NCI-H2196 treated with DMSO at 0.1 percent for 48 hours (cell line): ENCODE results near the gene TRABD.
"Not testable (repeated sequence)": the region's sequence is repeated elsewhere in the genome, so short reads cannot be mapped to it uniquely, and the experiment has no call there.

Experiments
- DNase-seq: peaks from one replicate; lab custom pipeline; 2025; ENCODE audit not compliant: unreplicated experiment; lab: John Stamatoyannopoulos, UW

TRABD gene, protein sequence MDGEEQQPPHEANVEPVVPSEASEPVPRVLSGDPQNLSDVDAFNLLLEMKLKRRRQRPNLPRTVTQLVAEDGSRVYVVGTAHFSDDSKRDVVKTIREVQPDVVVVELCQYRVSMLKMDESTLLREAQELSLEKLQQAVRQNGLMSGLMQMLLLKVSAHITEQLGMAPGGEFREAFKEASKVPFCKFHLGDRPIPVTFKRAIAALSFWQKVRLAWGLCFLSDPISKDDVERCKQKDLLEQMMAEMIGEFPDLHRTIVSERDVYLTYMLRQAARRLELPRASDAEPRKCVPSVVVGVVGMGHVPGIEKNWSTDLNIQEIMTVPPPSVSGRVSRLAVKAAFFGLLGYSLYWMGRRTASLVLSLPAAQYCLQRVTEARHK

DNA sequence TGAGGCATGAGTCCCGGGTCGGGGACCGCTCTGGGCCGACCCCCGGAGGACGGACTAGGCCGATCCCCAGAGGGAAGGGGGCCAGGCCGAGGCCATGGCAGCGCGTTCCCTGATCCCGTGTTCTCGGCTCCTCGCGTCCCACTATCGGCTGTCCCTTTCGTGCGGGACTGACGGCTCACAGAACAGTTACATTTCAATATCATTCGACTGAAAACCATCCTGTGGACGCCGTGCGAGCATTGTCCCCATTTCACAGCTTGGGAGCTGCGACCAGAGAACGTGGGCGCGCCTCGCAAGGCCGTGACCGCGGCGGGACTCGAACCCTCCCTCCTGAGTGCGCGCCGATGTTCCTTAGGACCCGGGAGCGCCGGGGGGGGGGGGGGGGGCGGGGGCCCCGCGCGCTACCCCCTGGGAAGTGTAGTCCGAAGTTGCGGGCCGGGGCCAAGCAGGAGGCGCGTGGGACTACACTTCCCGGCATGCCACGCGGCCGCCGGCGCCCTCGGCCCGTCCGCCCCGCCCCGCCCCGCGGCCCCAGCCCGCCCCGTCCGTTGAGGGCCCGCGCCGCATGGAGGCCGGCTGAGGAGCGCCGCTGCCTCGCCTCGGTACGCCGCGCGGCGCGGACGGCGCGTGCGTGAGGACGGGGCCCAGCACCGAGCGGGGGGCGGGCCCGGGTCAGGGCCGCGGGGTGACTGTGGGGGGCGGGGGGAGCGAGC is at the start of gene TRABD:
TSS of gene TRABD (plus strand) at position 539 of the 713 bp plus-strand sequence. CDS start 7,148 bp downstream, outside the sequence.
- DNase-seq: peak; percentile 48

DNA sequence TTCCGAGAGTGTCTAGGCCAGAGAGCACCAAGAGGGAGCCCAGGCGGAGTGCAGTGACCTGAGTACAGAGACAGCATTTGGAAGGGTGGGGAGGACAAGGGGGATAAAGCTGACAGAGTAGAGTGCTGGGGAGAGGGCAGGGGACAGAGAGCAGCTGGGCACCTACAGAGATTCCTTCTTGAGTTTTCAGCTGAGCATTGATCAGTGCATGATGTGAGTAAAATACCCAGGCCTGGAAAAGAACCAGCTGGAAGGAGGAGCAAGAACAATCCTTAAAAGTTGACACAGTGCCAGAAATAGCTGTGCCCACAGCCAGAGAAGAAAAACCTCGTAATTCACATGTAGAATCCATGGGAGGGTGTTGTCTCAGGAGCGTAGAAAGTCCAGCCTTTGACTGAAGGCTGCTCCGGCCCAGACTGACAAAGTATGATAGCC is 49.1 kb upstream of the TRABD start:
- DNase-seq: no peak

DNA sequence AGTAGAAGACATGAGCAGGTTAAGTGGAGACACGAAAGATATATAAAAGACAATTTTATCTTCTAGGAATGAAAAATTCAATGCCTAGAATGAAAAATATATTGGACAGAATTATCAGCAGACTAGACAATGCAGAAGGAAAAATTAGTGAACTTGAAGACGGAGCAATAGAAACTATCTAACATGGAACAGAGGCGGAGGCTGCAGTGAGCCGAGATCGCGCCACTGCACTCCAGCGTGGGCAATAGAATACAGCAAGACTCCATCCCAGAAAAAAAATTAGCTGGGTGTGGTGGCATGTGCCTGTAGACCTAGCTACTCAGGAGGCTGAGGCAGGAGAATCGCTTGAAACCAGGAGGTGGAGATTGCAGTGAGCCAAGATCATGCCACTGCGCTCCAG is 48.4 kb upstream of the TRABD start:
- DNase-seq: not testable (repeated sequence)

DNA sequence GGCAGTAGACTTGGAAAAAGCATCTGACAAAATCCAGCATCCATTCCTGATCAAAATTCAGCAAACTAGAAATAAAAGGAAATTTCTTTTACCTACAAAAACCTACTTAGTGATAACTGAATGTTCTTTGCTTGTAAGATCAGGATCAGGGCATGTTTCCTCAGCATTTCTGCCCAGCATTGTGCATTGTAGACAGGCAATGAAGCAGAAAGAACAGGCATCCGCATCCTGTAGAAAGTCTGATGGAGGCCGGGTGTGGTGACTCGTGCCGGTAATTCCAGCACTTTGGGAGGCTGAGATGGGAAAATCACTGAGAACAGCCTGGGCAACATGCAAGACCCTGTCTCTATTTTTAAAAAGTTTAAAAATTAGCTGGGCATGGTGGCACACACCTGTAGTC is 47.7 kb upstream of the TRABD start:
- no peak for DNase-seq

DNA sequence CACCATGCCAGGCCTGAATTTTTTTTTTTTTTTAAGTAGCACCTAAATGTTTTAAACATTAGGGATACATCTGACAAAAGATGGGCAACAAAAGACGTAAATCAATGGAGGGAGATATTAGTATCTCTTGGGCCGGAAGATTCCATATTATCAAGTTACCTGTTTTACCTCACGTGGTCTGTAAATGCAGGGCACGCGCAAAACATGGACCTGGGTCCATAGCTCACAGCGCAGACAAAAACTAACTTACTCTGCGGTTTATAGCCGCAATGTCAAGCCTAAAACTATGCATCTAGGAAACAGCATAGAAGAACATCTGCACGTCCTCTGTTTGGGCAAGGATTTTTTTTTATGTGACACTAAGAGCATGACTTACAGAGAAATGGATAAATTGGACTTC is 46.7 kb upstream of the TRABD start:
- no peak for DNase-seq

DNA sequence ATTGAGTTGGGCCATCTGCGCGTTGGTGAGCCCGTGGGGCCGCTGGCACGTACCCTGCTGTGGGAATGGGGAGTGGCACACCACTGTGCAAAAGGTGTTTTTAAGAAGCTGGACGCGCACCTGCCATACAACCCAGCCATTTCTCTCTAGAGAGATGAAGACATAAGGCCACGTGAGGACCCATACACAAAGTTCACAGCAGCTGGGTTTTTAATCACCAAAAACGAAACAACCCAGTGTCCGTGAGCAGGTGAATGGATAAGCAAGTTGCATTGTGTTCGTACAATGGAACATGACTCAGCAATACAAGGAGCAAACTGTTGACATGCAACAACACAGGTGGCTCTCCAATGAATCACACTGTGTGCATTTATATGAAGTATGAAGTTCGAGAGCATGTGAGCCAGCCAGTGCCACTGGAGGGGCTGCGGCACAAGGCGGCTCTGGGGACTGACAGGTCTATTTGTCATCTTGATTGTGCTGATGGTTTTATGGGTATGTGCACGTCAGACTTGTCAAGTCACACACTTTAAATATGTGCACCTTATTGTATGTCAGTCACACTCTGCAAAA is 45.8 kb upstream of the TRABD start:
- DNase-seq: no peak

DNA sequence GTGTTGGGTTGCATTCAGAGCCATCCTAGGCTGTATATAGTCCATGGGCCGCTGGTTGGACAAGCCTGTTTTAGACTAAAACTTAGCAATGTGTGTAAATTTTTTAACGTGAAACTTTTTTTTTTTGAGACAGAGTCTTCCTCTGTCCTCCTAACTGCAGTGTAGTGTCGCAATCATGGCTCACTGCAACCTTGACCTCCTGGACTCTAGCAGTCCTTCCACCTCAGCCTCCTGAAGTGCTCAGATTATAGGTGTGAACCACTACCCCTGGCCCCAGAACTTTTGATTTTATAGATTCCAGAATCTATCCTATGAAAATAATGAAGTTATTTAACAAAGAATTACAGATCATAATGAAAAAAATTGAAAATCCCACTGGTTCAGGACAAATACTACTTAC is 45.1 kb upstream of the TRABD start:
- no peak for DNase-seq

DNA sequence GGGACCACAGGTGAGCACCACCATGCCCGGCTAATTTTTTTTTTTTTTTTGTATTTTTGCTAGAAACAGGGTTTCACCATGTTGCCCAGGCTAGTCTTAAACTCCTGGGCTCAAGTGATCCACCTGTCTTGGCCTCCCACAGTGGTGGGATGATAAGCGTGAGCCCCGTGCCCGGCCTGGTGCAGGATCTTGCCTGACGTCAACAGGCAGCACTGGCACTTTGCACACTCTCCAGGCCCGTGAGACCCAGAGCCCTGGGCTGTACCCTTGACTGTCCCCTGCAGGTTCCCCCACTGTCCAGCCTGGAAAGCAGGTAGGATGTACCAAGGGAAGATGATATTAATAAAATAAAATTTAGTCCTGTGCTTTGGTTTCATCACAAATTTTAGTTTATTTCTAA is 44.3 kb upstream of the TRABD start:
- no peak for DNase-seq

DNA sequence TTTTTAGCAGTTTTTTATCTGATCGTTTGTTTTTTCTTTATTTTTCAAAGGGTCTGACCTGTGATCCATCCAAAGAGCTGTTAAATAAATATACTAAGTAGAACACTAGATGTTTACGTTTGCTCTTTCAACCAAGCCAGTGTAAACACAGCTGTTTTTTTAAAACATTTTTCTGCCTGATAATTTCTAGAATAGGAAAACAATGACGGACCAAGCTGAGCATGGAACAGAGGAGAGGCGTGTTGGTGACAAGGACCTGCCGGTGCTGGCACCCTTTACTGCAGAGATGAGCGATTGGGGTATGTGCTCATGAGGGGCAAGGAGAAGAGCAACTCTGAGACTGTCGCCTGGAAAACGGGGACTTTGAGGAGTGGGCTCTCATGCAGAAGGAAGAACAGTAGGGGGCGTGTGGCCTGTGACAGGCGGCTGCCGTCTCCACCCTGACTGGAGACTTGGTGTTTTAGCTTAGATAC is 43.8 kb upstream of the TRABD start:
- DNase-seq: no peak

DNA sequence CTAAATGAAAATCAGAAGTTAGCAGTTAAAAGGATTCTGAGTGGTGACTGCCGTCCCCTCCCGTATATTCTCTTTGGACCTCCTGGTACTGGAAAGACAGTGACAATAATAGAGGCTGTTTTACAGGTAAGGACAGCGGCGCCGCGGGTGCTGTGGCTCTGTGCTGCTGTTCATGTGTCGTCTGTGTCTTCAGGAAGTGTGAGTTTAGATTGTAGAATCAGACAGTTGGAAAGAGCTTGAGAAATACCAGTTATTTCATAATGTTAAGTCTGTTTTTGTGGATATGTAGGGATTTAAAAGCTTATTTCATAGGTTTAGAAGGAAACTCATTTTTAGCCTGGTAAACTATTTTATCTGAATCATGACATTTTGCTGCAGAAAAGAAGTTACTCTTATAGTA is 42.6 kb upstream of the TRABD start:
- no peak for DNase-seq

DNA sequence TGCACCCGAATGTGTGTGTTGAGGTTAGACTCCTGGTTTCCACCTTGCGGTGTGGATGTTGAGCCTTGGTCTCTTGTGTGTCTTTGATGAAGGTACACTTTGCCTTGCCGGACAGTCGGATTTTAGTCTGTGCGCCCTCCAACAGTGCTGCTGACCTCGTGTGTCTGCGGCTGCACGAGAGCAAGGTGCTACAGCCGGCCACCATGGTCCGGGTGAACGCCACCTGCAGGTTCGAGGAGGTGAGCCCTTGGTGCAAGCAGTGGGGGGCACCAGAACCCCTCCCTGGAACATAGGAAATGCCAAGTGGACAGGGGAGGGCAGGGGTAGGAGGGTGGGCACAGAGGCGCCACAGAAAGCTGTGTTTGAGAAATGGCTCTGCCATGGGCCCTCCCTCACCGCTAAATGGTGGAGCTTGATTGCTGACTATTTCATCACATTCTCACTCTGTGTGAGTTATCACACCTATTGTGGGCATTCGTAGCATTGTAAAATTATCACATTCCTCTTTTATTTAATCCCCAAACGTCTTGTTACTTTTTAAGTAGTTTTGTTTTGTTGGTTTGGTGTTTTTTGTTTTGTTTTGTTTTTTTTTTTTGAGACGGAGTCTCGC is 41.6 kb upstream of the TRABD start:
- DNase-seq: no peak

DNA sequence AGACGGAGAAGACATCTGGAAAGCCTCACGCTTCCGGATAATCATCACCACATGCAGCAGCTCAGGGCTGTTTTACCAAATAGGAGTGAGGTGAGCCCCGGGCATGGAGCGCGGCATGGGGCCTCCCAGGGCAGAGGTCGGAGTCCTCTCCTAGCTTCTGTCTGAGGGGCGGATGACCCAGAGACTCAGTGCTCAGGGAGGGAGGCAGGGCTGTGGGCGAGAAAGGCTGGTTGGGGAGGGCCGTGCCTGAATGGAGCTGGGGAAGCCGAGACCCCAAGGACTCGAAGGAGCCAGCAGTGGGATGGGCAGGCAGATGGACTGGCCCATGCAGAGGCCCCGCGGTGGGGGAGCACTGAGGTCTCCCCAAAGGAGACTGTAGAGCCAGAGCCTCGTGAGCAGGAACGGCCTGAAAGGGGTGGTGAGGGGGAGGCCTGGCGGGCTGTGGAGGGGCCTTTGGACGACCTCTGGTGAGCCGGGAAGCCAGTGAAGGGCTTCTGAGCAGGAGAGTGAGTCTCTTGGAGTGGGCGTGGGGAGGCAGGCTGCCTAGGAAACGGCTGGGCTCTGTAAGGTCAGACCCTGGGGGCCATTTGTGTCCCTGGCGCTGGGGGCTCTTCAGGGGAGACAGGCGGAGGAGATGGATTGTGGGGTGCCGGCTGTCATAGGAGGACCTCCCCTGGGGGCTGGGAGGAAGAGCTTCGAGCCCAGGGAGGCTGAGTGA is 39.8 kb upstream of the TRABD start:
- DNase-seq: no peak

DNA sequence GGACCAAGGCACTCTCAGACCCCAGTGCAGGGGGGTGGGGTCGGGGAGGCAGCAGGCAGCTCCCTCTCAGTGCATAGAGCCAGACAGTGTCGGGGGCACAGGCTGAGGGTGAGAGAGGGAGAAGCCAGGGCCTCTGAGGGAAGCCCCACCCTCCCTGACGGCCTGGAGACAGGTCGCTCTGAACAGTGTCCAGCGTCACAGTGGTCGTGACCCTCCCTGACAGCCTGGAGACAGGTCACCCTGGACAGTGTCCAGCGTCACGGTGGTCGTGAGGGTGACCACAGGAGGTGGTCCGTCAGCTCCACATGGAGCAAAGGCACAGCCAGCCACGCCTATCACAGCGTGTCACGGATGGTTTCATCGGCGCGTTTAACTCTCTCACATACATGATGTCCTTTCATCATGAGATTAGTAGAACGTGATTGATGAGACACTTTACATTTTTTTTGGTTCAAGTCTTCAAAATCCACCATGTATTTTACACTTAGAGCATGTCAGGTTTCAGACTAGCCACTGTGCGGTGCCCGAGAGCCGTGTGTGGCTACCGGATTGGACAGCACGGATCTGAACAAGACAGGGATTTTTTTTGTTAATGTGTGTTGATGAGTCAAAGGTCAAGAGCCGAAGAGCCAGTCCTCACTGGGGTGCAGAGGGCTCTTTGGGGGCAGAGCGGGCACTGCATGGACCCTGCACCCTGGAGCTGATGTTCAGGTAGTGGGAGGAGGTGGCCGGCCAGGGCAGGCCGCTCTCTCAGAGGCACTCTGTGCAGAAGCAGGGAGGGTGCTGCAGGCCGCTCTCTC is 39.1 kb upstream of the TRABD start:
- no peak for DNase-seq

DNA sequence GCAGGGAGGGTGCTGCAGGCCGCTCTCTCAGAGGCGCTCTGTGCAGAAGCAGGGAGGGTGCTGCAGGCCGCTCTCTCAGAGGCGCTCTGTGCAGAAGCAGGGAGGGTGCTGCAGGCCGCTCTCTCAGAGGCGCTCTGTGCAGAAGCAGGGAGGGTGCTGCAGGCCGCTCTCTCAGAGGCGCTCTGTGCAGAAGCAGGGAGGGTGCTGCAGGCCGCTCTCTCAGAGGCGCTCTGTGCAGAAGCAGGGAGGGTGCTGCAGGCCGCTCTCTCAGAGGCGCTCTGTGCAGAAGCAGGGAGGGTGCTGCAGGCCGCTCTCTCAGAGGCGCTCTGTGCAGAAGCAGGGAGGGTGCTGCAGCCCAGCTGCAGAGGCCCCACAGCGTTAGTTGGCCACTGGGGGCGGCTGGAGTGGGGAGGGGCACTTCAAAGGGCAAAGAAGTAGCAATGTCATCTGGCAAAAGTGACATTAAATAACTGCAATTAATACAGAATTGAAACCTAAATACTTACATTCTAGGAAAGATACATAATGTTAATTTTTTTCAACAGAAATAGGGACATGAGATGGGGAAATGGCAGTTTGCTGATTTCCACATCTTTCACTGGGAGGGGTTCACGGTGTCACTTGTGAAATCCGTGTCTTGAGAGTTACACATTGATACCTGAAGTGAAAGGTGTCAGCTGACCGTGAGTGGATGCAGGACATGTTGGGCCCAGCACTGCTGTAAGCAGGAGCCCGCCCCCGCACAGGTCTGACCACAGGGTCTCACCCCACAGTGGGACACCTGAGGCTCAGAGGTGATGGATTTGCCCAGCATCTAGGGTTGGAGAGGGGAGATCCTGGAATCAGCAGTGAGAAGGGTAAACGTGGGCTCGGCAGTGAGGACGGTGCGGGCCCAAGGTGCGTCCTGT is 38.2 kb upstream of the TRABD start:
- not testable (repeated sequence) for DNase-seq

DNA sequence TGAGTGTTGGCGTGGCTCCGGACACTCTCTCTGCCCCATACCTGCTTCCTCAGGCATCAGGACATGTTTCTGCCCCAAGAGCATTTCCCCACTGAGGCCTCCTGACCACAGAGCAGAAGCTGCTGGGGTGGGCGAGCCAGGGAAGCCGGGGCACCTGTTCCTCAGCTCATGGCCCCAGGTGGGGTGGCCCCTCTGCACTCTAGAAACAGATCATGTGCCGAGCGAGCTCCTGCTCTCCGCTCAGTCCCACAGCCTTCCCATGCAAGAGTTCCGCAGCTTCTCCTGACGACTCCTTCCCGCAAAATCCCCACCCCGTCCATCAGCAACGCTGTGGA is 37.6 kb upstream of the TRABD start:
- no peak for DNase-seq

DNA sequence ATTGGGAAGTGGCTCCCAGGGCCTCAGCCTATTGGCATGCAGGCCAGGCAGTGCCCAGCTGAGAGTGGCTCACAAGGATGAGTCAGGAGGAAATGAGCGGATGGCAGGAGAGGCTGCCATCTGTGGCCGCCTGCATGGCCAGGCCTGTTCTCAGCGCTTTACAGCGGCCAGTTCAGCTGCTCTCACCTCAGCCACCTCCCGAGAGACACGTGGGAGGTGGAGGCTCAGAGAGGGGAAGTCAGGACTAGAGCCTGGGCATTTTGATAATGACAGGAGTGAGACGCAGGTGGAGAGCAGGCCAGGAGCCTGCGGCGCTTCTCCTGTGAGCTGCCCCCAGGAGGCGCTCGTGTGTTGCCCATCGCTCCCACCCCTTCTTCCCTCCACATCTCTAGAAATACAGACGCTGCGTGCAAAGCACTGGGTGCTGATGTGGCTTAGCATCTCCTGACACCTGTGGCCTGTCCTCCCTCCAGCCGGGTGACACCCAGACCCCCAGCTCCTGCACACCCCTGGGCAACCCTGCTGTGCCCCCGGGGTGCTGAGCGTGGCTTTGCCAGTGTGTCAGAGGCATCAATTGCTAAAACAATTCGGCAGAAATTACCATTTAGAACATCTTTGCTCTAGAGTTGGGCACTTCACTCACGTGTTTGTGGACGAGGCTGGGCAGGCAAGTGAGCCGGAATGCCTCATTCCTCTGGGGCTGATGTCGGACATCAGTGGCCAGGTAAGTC is 36.6 kb upstream of the TRABD start:
- DNase-seq: peak; percentile 59

DNA sequence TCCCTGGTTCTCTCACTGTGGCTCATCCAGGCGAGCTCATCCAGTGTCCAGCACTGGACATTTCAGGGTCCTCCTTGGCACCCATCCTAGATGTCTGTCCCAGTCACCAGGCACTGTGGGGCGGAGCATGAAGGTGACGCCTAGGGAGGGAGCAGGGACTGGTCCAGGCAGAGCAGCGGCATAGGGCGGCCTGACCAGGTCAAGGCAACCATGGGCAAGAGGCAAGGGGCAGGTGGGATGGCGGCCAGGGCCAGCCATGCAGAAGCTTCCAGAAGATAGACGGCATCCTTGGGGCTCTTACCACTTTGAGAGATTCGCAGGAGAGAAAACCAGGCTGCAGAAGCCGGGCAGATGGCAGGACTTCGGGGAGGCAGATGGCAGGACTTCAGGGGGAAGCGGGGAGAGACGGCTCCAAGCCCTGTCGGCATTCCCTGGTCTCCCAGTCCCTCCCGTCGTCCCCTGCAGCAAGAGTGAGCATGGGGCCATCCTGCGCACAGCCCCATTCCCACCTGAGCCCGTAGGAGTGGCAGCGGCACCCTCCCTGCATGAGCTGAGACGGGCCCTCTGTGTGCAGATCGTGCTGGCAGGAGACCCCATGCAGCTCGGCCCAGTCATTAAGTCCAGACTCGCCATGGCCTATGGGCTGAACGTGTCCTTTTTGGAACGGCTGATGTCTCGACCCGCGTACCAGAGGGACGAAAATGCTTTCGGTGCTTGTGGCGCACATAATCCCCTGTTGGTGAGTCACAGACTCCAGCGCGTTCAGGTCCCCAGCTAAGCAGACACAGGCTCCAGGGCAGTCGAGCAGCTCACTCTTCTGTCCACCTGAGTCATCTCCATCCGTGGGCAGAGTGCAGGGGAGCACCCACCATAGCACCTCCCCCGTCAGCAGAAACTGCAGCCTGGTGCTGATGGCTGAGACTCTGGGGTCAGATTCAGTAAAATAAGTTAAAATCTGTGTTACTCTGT is 35.3 kb upstream of the TRABD start:
- DNase-seq: no peak
